ENCODE results near the gene ATG5. TPM values are rescaled to one million over a fixed set of nuclear protein-coding genes. Genes with fewer than 3 reads are reported as not detected.
A peak's percentile ranks its signal among the peaks of the same experiment; 100 is the strongest.

Gene ATG5
- polyA plus RNA-seq, 3 donors = 15.0 to 31.4 (median 29.9) TPM

DNA sequence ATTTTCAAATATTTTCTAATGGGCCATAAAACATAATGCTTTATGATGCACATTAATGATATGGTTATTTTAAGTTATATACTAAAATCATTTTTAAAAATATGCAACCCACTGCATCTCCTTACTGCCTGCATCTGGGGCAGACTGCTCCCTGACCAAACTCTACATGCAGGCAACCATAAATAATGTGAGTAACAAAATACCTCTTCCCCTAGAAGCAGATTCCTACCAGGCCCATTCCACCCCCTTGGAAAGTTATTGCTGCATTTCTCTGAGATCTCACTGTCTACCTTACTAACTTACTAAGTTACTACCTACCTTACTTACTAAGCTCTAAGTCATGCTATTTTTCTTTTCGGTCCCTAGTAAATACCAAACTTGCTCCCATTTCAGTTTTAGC is 71.8 kb downstream of the ATG5 start:
- Mint-ChIP-seq H3K4me3 (no peak overlapping the region), H3K27ac (peak overlapping the region in 1 of 7 donors; percentile 28), H3K27me3 (ENCODE audit: low read depth in 3 of 3) (no peaks in the 10 kb centered on the region)

DNA sequence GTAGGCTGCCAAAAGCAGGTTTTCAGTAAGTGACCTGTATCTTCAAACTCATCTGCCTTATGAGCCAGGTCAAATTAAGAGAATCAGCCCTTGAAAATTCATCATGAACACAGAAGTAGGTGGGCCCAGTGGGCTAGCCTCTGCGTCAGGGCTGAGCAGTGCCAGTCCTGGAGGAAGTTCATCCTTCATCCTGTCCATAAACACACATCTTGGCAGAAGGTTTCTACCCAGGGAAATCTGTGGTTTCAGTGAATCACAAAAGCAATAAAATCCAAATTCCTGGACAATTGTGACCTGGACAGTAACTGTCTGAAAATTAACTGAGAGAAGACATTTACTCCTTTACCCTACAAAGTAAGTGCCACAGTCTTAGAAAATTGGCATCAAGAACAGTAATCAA is 72.4 kb downstream of the ATG5 start:
- Mint-ChIP-seq H3K9me3 (no peaks in the 10 kb centered on the region), H3K27ac (no peak overlapping the region), H3K27me3 (ENCODE audit: low read depth in 3 of 3) (no peaks in the 10 kb centered on the region), H3K4me3 (no peak overlapping the region), H3K4me1 (no peaks in the 10 kb centered on the region), H3K36me3 (peaks cover 9 to 12% of the 10 kb centered on the region in 2 donors)
- H3K27me3 ChIP-seq (ENCODE audit: control insufficient read depth in 2 of 2, insufficient read depth in 2 of 2, low read length in 2 of 2) = no peaks in the 10 kb centered on the region
- DNase-seq = no peak
- intact Hi-C loops (cut with micrococcal nuclease) = no loop called here
- peaks cover 24% of the 10 kb centered on the region for H4K20me1 ChIP-seq (ENCODE audit: insufficient read depth, low read length)
- H3K79me2 ChIP-seq (ENCODE audit: insufficient read depth, low read length) = peaks cover 4% of the 10 kb centered on the region
- WGBS (ENCODE audit: insufficient coverage) = 100% methylated on average over 1 of the region's 1 CpG
- no peak for TF ChIP-seq CTCF (IDR thresholded peaks at IDR 0.05)
- H2AFZ ChIP-seq (ENCODE audit: insufficient read depth, low read depth, low read length, poor library complexity, severe bottlenecking) = no peak overlapping the region
- H3K27ac ChIP-seq (ENCODE audit: low read depth in 1 of 2, low read length in 2 of 2) = no peak overlapping the region
- H3K4me1 ChIP-seq (ENCODE audit: control insufficient read depth in 1 of 2, insufficient read depth in 2 of 2, low read length in 2 of 2) = no peaks in the 10 kb centered on the region
- no peak overlapping the region for H3K4me2 ChIP-seq (replicated peaks; ENCODE audit: extremely low read depth, low read length, poor library complexity, severe bottlenecking)
- H3K9me3 ChIP-seq (replicated peaks in 1 of 2; ENCODE audit: control insufficient read depth in 1 of 2, insufficient read depth in 1 of 2, low read length in 2 of 2) = no peaks in the 10 kb centered on the region
- no peak overlapping the region for H3K9ac ChIP-seq (ENCODE audit: insufficient read depth, low read length, poor library complexity, severe bottlenecking)
- H3K36me3 ChIP-seq (replicated peaks in 1 of 2; ENCODE audit: control insufficient read depth in 1 of 2, insufficient read depth in 2 of 2, low read length in 2 of 2) = peaks cover 0 to 5% of the 10 kb centered on the region in 2 donors
- H3K4me3 ChIP-seq (replicated peaks in 1 of 3; ENCODE audit: low read depth in 2 of 3, low read length in 3 of 3) = no peak overlapping the region

More for the DNA sequence above, 71.8 kb downstream of the ATG5 start:
- H3K79me2 ChIP-seq (ENCODE audit: insufficient read depth, low read length) = peaks cover 4% of the 10 kb centered on the region
- no peaks in the 10 kb centered on the region for H3K9me3 ChIP-seq (replicated peaks in 1 of 2; ENCODE audit: control insufficient read depth in 1 of 2, insufficient read depth in 1 of 2, low read length in 2 of 2)
- H3K4me1 Mint-ChIP-seq = no peaks in the 10 kb centered on the region
- 100% methylated on average over 1 of the region's 1 CpG for WGBS (ENCODE audit: insufficient coverage)
- no peaks in the 10 kb centered on the region for H3K27me3 ChIP-seq (ENCODE audit: control insufficient read depth in 2 of 2, insufficient read depth in 2 of 2, low read length in 2 of 2)
- no peak for TF ChIP-seq CTCF (IDR thresholded peaks at IDR 0.05)
- no peaks in the 10 kb centered on the region for H3K4me1 ChIP-seq (ENCODE audit: control insufficient read depth in 1 of 2, insufficient read depth in 2 of 2, low read length in 2 of 2)
- H3K9me3 Mint-ChIP-seq = no peaks in the 10 kb centered on the region
- no peak for DNase-seq
- no peak overlapping the region for H2AFZ ChIP-seq (ENCODE audit: insufficient read depth, low read depth, low read length, poor library complexity, severe bottlenecking)
- H3K4me2 ChIP-seq (replicated peaks; ENCODE audit: extremely low read depth, low read length, poor library complexity, severe bottlenecking) = no peak overlapping the region
- H3K36me3 Mint-ChIP-seq = peaks cover 6 to 9% of the 10 kb centered on the region in 2 donors
- H3K4me3 ChIP-seq (replicated peaks in 1 of 3; ENCODE audit: low read depth in 2 of 3, low read length in 3 of 3) = no peak overlapping the region
- no peak overlapping the region for H3K27ac ChIP-seq (ENCODE audit: low read depth in 1 of 2, low read length in 2 of 2)
- H3K36me3 ChIP-seq (replicated peaks in 1 of 2; ENCODE audit: control insufficient read depth in 1 of 2, insufficient read depth in 2 of 2, low read length in 2 of 2) = peaks cover 0 to under 1% of the 10 kb centered on the region in 2 donors
- no peak overlapping the region for H3K9ac ChIP-seq (ENCODE audit: insufficient read depth, low read length, poor library complexity, severe bottlenecking)
- intact Hi-C loops (cut with micrococcal nuclease) = no loop called here
- peaks cover 24% of the 10 kb centered on the region for H4K20me1 ChIP-seq (ENCODE audit: insufficient read depth, low read length)

Measured in CD14-positive monocyte (primary cell).